A549 (cell line): ENCODE results near the gene TNPO3.

Experiments
- CBX2 ChIP-seq: fragments of 200-600 bp; sonication (generic); IDR thresholded peaks from 2 replicates; pipeline ENCODE4 v1.6.1; 2016; ENCODE audit warnings: low read depth, mild to moderate bottlenecking, borderline replicate concordance
- CHD2 ChIP-seq: fragments of 150-350 bp; IDR thresholded peaks from 2 replicates; pipeline ENCODE4 v1.6.1; 2014; ENCODE audit warnings: low read length; ENCODE audit not compliant: partially characterized antibody
- CTCF ChIP-seq: fragments of >200 bp; sonication (Bioruptor Twin); formaldehyde crosslinking; IDR thresholded peaks from 3 replicates; pipeline ENCODE4 v1.5.1; 2016
- EHMT2 ChIP-seq: fragments of 200-600 bp; sonication (generic); IDR thresholded peaks from 2 replicates; pipeline ENCODE4 v1.6.1; 2016; ENCODE audit warnings: antibody characterized with exemption, low read depth, mild to moderate bottlenecking, moderate library complexity
- EP300 ChIP-seq, 2 experiments: fragments of >200 bp; sonication (Bioruptor Twin); formaldehyde crosslinking; IDR thresholded peaks; 2 replicates in 1 of 2; 3 replicates in 1 of 2; pipeline ENCODE4 v1.6.1; 2016 to 2017
- PHF8 ChIP-seq: fragments of 200-600 bp; sonication (generic); IDR thresholded peaks from 2 replicates; pipeline ENCODE4 v1.6.1; 2016; ENCODE audit warnings: low read depth, mild to moderate bottlenecking, antibody characterized with exemption, moderate library complexity, borderline replicate concordance
- POLR2A ChIP-seq: IDR thresholded peaks from 2 replicates; pipeline ENCODE4 v1.6.1; 2012; ENCODE audit warnings: mild to moderate bottlenecking, low read length
- ZC3H11A ChIP-seq: fragments of 450-650 bp; IDR thresholded peaks from 2 replicates; pipeline ENCODE4 v1.6.1; 2014; ENCODE audit warnings: antibody characterized with exemption, mild to moderate bottlenecking
- TF ChIP-seq, protein P1 (sequence below): fragments of 200-600 bp; sonication (generic); IDR thresholded peaks from 2 replicates; pipeline ENCODE4 v1.6.1; 2016; ENCODE audit warnings: antibody characterized with exemption, mild to moderate bottlenecking, moderate library complexity
- TF ChIP-seq, protein P2 (sequence below): IDR thresholded peaks from 2 replicates; pipeline ENCODE4 v1.6.1; 2012

GRCh38 chr7:128918016-128918665 lies 136.8 kb downstream of the TNPO3 start:
- TF ChIP-seq CTCF, result no peak
- TF ChIP-seq CHD2, result no peak
- no peak for TF ChIP-seq POLR2A
- TF ChIP-seq, protein P1, sequence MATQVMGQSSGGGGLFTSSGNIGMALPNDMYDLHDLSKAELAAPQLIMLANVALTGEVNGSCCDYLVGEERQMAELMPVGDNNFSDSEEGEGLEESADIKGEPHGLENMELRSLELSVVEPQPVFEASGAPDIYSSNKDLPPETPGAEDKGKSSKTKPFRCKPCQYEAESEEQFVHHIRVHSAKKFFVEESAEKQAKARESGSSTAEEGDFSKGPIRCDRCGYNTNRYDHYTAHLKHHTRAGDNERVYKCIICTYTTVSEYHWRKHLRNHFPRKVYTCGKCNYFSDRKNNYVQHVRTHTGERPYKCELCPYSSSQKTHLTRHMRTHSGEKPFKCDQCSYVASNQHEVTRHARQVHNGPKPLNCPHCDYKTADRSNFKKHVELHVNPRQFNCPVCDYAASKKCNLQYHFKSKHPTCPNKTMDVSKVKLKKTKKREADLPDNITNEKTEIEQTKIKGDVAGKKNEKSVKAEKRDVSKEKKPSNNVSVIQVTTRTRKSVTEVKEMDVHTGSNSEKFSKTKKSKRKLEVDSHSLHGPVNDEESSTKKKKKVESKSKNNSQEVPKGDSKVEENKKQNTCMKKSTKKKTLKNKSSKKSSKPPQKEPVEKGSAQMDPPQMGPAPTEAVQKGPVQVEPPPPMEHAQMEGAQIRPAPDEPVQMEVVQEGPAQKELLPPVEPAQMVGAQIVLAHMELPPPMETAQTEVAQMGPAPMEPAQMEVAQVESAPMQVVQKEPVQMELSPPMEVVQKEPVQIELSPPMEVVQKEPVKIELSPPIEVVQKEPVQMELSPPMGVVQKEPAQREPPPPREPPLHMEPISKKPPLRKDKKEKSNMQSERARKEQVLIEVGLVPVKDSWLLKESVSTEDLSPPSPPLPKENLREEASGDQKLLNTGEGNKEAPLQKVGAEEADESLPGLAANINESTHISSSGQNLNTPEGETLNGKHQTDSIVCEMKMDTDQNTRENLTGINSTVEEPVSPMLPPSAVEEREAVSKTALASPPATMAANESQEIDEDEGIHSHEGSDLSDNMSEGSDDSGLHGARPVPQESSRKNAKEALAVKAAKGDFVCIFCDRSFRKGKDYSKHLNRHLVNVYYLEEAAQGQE, result no peak
- TF ChIP-seq, protein P2, sequence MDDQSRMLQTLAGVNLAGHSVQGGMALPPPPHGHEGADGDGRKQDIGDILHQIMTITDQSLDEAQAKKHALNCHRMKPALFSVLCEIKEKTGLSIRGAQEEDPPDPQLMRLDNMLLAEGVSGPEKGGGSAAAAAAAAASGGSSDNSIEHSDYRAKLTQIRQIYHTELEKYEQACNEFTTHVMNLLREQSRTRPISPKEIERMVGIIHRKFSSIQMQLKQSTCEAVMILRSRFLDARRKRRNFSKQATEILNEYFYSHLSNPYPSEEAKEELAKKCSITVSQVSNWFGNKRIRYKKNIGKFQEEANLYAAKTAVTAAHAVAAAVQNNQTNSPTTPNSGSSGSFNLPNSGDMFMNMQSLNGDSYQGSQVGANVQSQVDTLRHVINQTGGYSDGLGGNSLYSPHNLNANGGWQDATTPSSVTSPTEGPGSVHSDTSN, result no peak
- TF ChIP-seq CBX2, result no peak
- TF ChIP-seq PHF8, result no peak
- TF ChIP-seq EHMT2, result no peak
- TF ChIP-seq ZC3H11A, result no peak
- no peak for TF ChIP-seq EP300 (IDR thresholded peaks at IDR 0.05)
